ENCODE results near the gene SCYGR1. TPM values are rescaled to one million over a fixed set of nuclear protein-coding genes. Genes with fewer than 3 reads are reported as not detected.
"Not testable (repeated sequence)": the region's sequence is repeated elsewhere in the genome, so short reads cannot be mapped to it uniquely, and the experiment has no call there.

The SCYGR1 gene
- total RNA-seq, 2 donors from 2014 or later, result not detected

DNA sequence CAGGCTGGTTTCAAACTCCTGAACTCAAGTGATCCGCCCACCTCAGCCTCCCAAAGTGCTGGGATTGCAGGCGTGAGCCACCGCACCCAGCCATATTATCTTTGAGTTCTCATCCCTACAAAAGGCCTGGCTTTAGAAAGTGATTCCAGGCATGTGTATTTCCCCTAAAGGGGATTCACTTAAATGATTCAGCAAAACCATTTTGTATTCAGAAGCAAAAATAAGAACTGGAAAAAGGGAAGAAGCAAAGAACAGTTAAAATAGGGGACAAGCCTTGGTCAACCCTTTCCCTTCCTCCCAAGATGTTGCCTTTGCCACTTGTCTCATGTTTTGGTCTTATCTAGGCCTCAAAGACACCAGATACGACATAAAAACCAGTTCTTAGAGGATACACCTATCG is 19.2 kb downstream of the SCYGR1 start:
- no peaks in the 10 kb centered on the region for H3K9me3 Mint-ChIP-seq
- no peaks in the 10 kb centered on the region for H3K36me3 Mint-ChIP-seq (ENCODE audit: low read depth)
- H3K27me3 Mint-ChIP-seq, result peaks cover 4% of the 10 kb centered on the region
- H3K4me1 Mint-ChIP-seq, result peaks cover 7% of the 10 kb centered on the region
- no peak overlapping the region for H3K27ac Mint-ChIP-seq
- ATAC-seq (replicated peaks), result no peak
- H3K4me3 Mint-ChIP-seq, result no peak overlapping the region

DNA sequence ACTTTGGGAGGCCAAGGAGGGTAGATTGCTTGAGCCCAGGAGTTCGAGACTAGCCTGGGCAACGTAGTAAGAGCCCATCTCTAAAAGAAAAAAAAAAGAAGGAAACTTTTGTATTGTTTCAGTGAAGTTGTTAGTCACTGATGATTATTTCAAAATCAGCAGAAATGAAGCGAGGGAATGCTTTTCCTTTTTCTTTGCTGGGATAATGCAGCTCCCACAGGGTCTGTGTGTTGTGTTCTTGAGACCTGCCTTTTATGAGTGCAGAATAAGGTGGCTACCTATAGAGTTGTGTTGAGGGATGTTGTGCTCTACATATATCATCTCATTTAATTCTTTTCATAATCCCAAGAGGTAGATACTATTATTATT is 20.3 kb downstream of the SCYGR1 start:
- no peak overlapping the region for H3K4me3 Mint-ChIP-seq
- H3K27ac Mint-ChIP-seq, result no peak overlapping the region
- no peaks in the 10 kb centered on the region for H3K27me3 Mint-ChIP-seq
- no peaks in the 10 kb centered on the region for H3K9me3 Mint-ChIP-seq
- ATAC-seq (replicated peaks), result no peak
- H3K36me3 Mint-ChIP-seq (ENCODE audit: low read depth), result no peaks in the 10 kb centered on the region
- H3K4me1 Mint-ChIP-seq, result peaks cover 10% of the 10 kb centered on the region

DNA sequence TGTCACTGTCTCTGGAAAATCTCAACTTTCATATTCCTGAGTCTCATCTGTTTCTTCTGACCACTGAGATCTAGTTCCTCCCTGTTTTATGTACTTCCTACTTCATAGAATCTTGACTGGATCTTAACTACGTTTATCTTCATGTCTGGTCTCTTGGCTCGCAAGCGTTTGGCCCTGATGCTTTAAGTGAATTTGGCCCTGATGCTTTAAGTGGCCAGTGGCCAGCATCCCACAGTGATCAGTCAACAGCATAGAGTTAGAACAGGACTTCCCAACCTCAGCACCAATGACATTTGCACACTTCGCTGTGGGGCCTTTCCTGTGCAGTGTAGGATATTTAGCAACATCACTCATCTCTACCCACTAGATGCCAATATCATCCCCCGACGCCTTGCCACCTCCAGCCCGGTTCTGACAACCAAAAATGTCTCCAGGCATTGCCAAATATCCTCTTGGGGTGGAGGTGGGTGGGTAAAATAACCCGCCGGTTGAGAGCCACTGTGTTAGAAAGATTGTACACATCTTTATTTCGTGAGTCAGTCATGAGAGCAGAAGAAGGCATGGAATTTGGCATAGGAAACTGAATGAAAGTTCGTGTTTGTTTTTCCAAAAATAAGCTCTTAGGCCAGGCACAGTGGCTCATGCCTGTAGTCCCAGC is 20.9 kb downstream of the SCYGR1 start:
- no peak overlapping the region for H3K4me3 Mint-ChIP-seq
- H3K36me3 Mint-ChIP-seq (ENCODE audit: low read depth), result no peaks in the 10 kb centered on the region
- no peaks in the 10 kb centered on the region for H3K27me3 Mint-ChIP-seq
- ATAC-seq (replicated peaks), result no peak
- peaks cover 10% of the 10 kb centered on the region for H3K4me1 Mint-ChIP-seq
- no peaks in the 10 kb centered on the region for H3K9me3 Mint-ChIP-seq
- no peak overlapping the region for H3K27ac Mint-ChIP-seq

DNA sequence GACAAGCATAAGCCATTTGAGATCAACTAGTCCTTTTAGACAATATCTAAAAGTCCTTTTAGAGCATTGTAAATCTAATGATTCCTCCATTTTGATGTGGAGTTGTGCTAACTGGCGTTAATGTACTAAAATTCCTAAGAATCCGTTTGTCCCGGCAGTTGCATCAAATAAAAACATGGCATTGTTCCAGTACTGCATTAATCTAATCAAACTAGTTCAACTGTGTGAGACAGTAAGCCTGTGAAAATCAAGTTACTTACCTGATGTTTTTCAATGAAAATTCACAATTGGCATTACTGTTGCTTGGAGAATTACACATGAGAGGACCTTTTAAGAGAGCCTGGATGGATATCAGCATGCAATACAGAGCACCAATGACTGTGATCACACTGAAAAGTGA is 21.9 kb downstream of the SCYGR1 start:
- H3K36me3 Mint-ChIP-seq (ENCODE audit: low read depth), result peaks cover 2% of the 10 kb centered on the region
- H3K9me3 Mint-ChIP-seq, result no peaks in the 10 kb centered on the region
- no peak for ATAC-seq (replicated peaks)
- H3K27ac Mint-ChIP-seq, result no peak overlapping the region
- no peaks in the 10 kb centered on the region for H3K27me3 Mint-ChIP-seq
- no peak overlapping the region for H3K4me3 Mint-ChIP-seq
- peaks cover 8% of the 10 kb centered on the region for H3K4me1 Mint-ChIP-seq

DNA sequence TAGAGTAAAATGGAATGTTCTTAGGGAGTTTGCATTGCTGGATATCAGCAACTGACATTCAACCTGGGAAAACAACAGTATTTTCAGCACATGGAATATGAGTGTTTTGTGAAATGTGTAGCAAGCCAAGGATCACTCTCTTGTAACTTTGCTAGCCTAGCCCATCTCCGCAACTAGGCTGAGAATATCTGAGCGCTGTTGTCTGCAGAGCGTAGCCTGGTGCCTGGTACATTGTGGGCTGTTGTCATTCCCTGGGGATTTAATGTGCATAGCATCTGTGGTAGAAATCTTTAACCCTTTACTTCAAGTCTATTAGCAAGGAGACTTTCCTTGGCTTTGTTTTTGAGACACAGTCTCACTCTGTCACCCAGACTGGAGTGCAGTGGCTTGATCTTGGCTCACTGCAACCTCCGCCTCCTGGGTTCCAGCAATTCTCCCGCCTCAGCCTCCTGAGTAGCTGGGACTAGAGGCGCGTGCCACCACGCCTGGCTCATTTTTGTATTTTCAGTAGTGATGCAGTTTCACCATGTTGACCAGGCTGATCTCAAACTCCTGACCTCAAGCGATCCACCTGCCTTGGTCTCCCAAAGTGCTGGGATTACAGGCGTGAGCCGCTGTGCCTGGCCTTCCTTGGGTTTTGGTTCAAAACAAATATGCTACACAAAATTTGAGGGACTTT is 23.0 kb downstream of the SCYGR1 start:
- peaks cover 12% of the 10 kb centered on the region for H3K36me3 Mint-ChIP-seq (ENCODE audit: low read depth)
- not testable (repeated sequence) for H3K27me3 Mint-ChIP-seq; H3K27ac Mint-ChIP-seq; H3K4me1 Mint-ChIP-seq; H3K9me3 Mint-ChIP-seq; ATAC-seq (replicated peaks); H3K4me3 Mint-ChIP-seq

DNA sequence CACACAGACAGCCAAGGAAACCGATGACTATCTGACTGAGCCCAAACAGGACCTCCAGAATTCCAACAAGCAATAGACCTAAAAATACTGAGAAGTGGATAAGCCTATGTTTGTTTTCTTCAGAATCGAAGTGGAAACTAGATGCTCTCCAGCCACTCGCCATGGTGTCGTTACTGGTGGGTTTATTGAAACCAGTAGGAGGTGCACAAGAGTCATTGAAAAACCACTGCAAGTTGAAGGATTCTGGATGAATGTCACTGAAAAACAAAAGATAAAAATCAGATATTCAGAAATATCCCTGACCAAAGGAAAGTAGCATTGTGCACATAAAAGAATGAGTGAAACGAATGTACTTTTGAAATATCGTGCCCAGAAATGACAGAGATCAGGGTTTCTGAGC is 24.0 kb downstream of the SCYGR1 start:
- peak; percentile 24 for ATAC-seq (replicated peaks)
- H3K9me3 Mint-ChIP-seq, result no peaks in the 10 kb centered on the region
- H3K36me3 Mint-ChIP-seq (ENCODE audit: low read depth), result peaks cover 22% of the 10 kb centered on the region
- H3K27me3 Mint-ChIP-seq, result no peaks in the 10 kb centered on the region
- H3K4me3 Mint-ChIP-seq, result no peak overlapping the region
- peaks cover 6% of the 10 kb centered on the region for H3K4me1 Mint-ChIP-seq
- no peak overlapping the region for H3K27ac Mint-ChIP-seq

DNA sequence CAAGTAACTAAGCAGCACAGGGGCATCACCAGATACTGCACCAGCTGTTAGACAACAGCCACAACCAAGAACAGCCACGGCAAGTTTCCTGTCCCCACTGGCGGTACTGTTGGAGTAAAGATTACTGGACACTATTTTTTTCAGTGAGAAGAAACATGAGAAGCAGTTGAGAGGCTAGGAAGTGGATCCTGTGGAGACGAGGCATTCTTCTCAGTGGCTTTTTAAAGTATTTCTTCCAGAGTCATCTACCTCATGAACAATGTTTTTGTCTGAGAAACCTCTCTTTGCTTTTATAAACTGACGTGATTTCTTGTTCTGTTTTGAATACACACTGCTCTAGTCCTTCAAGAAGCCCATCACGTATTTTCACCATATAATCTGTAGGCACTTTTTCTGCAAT is 27.4 kb downstream of the SCYGR1 start:
- H3K4me1 Mint-ChIP-seq, result peaks cover 6% of the 10 kb centered on the region
- no peaks in the 10 kb centered on the region for H3K27me3 Mint-ChIP-seq
- no peaks in the 10 kb centered on the region for H3K9me3 Mint-ChIP-seq
- no peak for ATAC-seq (replicated peaks)
- no peak overlapping the region for H3K27ac Mint-ChIP-seq
- no peak overlapping the region for H3K4me3 Mint-ChIP-seq
- peaks cover 56% of the 10 kb centered on the region for H3K36me3 Mint-ChIP-seq (ENCODE audit: low read depth)

DNA sequence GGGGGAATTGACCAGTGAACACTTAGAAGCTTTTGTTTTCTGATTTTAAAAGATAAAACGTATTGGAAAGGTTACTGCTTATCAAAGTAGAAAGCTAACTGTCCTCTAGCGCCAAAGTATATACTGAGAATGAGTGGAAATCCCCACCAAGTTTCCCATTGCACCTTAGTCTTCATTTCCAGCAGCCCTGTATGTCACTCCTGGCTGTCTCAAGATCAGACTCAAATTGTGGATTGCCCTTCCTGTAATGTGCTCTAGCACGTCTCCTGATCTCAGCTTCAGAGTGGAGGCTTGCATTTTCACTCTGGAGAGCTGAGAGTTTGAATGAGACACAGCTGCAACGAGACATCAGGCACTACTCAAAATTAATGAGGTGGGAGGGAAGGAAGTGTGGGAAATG is 36.1 kb downstream of the SCYGR1 start:
- H3K4me3 Mint-ChIP-seq, result peak overlapping the region; percentile 37
- H3K27me3 Mint-ChIP-seq, result no peaks in the 10 kb centered on the region
- ATAC-seq (replicated peaks), result peak; percentile 86
- H3K4me1 Mint-ChIP-seq, result peaks cover 4% of the 10 kb centered on the region
- peaks cover 83% of the 10 kb centered on the region for H3K36me3 Mint-ChIP-seq (ENCODE audit: low read depth)
- peak overlapping the region; percentile 58 for H3K27ac Mint-ChIP-seq
- H3K9me3 Mint-ChIP-seq, result no peaks in the 10 kb centered on the region

DNA sequence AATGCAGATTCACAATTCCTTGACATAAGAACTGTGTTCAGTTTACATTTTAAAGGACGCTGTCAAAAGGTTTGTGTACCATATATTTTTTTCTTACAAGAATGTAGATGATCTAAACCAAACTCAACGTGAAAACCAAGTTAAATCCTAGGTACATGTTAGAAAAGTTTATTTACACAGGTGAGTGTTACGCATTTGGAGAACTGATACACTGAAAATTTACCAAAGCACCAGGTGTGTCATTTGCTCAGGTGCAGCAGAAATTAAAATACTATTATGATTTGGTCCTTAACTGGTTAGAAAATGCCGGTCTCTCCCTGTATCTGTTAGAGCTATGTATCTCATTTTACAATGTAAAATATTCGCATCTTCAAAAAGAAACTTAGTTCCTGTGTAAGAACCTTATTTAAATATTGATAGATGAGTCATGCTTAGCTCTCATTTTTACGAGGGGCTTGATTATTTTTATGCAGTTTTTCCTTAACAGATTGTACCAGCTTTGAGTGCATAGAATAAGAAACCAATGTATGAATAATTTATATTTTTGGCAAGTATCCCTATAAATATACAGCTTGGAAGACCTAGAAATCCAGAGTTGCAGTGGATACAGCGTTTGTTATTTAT is 37.6 kb downstream of the SCYGR1 start:
- Mint-ChIP-seq H3K4me3 (no peak overlapping the region), H3K27ac (no peak overlapping the region), H3K9me3 (no peaks in the 10 kb centered on the region)

DNA sequence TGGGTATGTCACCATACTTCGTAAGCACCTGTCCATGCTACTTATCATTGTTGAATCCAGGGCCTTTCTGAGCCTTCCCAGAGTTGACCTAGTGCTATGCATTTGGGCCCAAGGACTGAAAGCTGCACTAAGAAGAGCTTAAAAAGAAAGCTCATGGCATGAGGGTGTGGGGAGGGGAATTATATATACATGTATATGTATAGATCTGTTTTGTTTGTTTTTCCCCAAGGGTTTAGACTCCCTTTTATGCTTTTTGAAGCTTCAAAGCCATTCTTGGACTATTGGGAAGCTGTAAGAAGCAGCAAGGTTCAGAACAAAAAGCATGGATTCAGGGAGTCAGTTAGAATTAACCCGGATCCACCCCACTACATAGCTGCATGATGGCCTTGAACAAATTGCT is 39.4 kb downstream of the SCYGR1 start:
- H3K4me1 Mint-ChIP-seq, result peaks cover 4% of the 10 kb centered on the region

More for the DNA sequence above, 37.6 kb downstream of the SCYGR1 start:
- ATAC-seq (replicated peaks), result no peak
- peaks cover 81% of the 10 kb centered on the region for H3K36me3 Mint-ChIP-seq (ENCODE audit: low read depth)
- H3K4me1 Mint-ChIP-seq, result peaks cover 4% of the 10 kb centered on the region
- H3K27me3 Mint-ChIP-seq, result no peaks in the 10 kb centered on the region

DNA sequence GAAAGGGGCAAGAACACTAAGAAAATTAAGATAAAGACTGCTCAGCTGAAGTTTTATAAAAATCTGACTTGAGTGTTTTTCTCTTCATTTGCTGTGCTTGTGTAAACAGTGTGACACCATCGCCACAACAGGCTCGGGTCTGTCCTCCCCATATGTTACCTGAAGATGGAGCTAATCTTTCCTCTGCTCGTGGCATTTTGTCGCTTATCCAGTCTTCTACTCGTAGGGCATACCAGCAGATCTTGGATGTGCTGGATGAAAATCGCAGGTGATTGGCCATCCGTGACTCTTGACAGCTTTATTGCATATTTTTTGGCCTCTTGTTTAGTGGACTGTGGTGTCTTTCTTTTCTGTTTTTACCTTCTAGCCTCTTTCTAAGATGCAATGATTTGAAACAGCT is 40.6 kb downstream of the SCYGR1 start:
- Mint-ChIP-seq H3K9me3 (no peaks in the 10 kb centered on the region), H3K27me3 (no peaks in the 10 kb centered on the region), H3K36me3 (ENCODE audit: low read depth) (peaks cover 88% of the 10 kb centered on the region), H3K4me1 (peaks cover 4% of the 10 kb centered on the region), H3K27ac (no peak overlapping the region), H3K4me3 (no peak overlapping the region)
- no peak for ATAC-seq (replicated peaks)

More for the DNA sequence above, 39.4 kb downstream of the SCYGR1 start:
- Mint-ChIP-seq H3K27me3 (no peaks in the 10 kb centered on the region), H3K4me3 (no peak overlapping the region), H3K36me3 (ENCODE audit: low read depth) (peaks cover 81% of the 10 kb centered on the region), H3K27ac (no peak overlapping the region), H3K9me3 (no peaks in the 10 kb centered on the region)
- ATAC-seq (replicated peaks), result no peak

DNA sequence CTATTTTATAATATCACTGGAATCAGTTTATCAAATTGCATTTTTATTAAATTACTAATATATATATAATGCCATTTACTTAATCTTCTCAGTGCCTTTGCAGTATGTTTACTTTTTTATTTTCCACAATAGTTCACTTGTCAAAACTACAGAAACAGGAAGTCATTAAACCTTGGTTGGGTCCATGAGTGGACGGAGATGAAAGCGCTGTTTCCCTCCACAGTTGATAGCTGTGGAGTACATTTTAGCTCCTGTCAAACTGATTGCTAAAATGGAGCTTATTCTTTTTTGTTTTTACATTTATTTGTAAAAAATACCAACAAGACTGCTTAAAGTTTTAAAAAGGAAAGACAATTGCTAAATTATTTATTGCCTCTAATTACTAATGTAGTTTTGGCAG is 43.5 kb downstream of the SCYGR1 start:
- Mint-ChIP-seq H3K4me1 (no peaks in the 10 kb centered on the region), H3K36me3 (ENCODE audit: low read depth) (peaks cover 94% of the 10 kb centered on the region), H3K9me3 (no peaks in the 10 kb centered on the region), H3K4me3 (no peak overlapping the region), H3K27ac (no peak overlapping the region), H3K27me3 (no peaks in the 10 kb centered on the region)
- no peak for ATAC-seq (replicated peaks)

DNA sequence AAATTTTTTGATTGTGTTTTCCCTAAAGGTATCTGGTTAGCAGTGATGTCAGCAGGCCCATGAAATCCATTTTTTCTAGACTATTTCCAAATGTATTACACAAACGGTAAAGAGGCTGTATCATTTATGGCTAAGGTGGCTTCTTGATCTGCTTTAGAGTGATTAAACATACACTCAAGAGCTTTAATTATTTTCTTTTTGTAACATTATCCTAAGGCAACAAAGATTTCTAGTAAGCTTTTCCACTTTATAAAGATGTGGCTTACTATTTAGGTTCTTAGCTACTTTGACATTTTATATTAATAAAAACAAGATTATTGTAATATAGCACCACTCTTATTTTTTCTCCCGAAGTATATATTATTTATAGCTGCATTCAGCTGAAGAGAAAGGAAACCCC is 46.2 kb downstream of the SCYGR1 start:
- Mint-ChIP-seq H3K4me1 (no peaks in the 10 kb centered on the region), H3K27me3 (no peaks in the 10 kb centered on the region), H3K36me3 (ENCODE audit: low read depth) (peaks cover 80% of the 10 kb centered on the region), H3K27ac (no peak overlapping the region), H3K9me3 (no peaks in the 10 kb centered on the region), H3K4me3 (no peak overlapping the region)
- no peak for ATAC-seq (replicated peaks)

DNA sequence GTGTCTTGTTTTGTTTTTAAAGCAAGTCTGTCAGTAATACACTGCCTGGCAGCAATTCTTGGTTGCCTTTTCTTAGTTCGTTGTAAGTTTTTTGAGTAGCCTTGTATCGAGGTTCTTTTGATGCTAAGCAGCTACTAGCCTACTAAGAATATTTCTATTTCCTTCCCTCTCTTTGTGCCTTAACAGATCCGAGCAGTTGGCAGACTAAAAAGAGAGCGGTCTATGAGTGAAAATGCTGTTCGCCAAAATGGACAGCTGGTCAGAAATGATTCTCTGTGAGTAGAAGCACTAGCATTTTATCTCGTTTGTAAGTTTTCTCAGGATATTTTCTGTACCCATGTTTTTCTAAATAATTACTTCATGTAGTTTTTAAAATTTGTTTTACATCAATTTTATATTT is 47.6 kb downstream of the SCYGR1 start:
- Mint-ChIP-seq H3K4me3 (no peak overlapping the region), H3K27ac (no peak overlapping the region), H3K36me3 (ENCODE audit: low read depth) (peaks cover 81% of the 10 kb centered on the region), H3K4me1 (peaks cover 7% of the 10 kb centered on the region), H3K27me3 (no peaks in the 10 kb centered on the region), H3K9me3 (no peaks in the 10 kb centered on the region)
- no peak for ATAC-seq (replicated peaks)

DNA sequence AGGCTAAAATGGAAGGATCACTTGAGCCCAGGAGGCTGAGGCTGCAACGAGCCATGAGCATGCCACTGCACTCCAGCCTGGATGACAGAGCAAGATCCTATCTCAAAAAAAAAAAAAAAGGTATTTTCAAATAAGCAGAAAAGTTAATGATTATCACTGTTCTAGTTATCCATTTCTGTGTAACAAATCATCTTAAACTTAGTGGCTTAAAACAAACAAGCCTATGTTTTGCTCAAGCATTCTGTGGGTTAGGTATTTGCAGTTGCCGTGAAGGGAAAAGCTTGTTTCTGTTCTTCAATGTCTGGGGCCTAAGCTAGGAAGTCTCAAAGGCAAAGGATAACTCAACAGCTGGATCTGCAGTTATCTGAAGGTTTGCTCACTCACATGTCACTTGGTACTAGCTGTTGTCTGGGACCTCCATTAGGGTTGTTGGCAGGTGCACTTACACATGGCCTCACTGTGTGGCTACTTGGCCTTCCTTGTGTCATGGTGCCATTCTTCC is 48.6 kb downstream of the SCYGR1 start:
- Mint-ChIP-seq H3K4me3 (no peak overlapping the region), H3K36me3 (ENCODE audit: low read depth) (peaks cover 83% of the 10 kb centered on the region), H3K4me1 (peaks cover 7% of the 10 kb centered on the region), H3K9me3 (no peaks in the 10 kb centered on the region), H3K27ac (no peak overlapping the region), H3K27me3 (no peaks in the 10 kb centered on the region)
- no peak for ATAC-seq (replicated peaks)

All from activated T-helper 17 cell treated with anti-CD3 and anti-CD28 coated beads, Interleukin-2, amount 50 U/mL, for 72 hours (primary cell).